NOMO-1 treated with DMSO at 0.1 percent for 48 hours (cell line): ENCODE measurements around the gene FGGY.

Experiments
- DNase-seq: peaks from one replicate; lab custom pipeline; 2025; ENCODE audit not compliant: unreplicated experiment; lab: John Stamatoyannopoulos, UW

The FGGY gene

GRCh38 chr1:59502009-59502691 is 205.3 kb downstream of the FGGY start:
- DNase-seq: no peak

- no peak for DNase-seq
Measured at GRCh38 chr1:59504276-59504675, 207.4 kb downstream of the FGGY start.

- DNase-seq: no peak
Measured at GRCh38 chr1:59505596-59506028, 208.7 kb downstream of the FGGY start.

GRCh38 chr1:59506952-59507351 is 210.1 kb downstream of the FGGY start:
- peak; percentile 94 for DNase-seq

GRCh38 chr1:59509341-59509875 is 212.5 kb downstream of the FGGY start:
- no peak for DNase-seq

- no peak for DNase-seq
Measured at GRCh38 chr1:59510249-59510648, 213.4 kb downstream of the FGGY start.

DNA sequence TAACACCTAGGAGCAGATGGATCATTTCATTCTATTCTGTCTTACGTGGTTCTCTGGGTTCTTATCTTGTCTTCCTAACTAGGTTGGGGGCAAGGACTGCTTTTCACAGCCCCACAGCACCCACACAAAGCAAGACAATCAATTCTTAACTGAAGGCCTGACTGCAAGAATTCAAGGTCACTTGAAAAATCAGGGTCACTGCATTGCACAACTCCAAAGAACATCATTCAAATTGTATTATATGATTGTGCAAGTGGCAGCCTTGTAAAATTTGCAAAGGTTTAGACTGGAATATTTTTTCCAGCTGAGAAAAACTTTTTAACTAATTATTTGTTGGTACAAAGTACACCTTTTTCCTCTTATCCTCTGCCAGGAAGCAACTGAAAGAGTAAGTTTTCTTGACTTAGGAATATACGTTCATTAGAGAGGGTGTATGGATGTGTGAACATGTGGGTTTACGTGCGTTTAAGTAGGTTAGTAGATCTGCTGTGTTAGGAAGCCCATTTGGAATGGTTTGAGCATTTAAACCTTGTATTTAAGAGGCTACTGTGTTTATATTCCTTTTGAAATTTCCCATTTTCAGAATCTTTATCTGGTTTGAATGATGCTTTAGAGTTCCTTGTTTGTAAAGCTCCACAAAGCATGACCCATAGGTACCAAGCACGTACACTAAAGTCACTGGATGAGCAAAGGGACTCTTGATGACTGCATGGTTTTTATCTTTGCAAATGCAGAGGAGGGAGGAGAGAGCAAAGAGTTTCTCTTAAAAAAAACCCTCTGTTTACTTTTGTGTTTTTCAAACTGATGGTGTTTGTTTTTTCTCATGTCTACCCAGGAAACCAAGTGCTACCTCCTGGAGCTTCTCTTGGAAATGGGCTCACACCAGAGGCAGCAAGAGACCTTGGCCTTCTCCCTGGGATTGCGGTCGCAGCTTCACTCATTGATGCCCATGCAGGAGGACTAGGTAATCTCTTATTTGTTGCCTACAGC is 214.9 kb downstream of the FGGY start:
- peak; percentile 4 for DNase-seq

DNA sequence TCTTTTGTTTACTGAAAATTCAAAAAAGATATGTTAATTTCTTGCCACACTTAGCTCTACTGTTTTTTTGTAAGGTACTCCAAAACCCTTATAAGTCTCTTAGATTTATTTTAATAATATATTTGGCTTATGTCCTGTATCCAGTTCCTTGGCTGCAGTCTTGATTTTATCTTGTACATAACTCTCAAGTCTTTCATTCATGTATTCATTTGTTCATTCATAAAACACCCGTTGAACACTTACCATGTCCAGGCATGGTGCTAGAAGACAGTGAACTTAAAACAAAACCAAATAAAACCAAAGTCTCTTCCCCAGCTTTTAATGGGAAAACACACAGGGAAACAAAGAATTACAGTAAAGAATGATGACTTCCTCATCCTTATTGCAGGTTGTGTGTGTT is 215.8 kb downstream of the FGGY start:
- DNase-seq: no peak

GRCh38 chr1:59514061-59514909 is 217.4 kb downstream of the FGGY start:
- DNase-seq: no peak

DNA sequence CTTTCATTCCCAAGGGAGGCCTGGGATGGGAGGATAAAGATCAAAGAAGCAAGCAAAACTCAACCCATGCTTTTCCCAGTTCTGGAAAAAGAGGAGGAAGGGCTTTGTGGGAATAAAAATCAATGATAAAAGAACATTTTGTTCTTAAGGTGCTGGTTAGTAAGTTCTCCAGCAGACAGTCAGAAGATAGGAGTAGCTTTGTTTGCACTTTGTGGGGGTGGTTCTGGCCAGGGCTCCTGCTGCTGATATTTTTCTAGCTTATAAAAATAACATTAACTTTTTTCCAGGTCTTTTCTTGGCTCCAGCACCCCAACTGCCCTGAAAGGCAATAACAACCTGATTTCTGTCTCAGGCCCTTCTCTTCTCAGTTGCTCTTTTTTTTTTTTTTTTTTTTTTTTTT is 220.0 kb downstream of the FGGY start:
- DNase-seq: no peak

GRCh38 chr1:59520194-59520593 is 223.3 kb downstream of the FGGY start:
- DNase-seq: no peak

DNA sequence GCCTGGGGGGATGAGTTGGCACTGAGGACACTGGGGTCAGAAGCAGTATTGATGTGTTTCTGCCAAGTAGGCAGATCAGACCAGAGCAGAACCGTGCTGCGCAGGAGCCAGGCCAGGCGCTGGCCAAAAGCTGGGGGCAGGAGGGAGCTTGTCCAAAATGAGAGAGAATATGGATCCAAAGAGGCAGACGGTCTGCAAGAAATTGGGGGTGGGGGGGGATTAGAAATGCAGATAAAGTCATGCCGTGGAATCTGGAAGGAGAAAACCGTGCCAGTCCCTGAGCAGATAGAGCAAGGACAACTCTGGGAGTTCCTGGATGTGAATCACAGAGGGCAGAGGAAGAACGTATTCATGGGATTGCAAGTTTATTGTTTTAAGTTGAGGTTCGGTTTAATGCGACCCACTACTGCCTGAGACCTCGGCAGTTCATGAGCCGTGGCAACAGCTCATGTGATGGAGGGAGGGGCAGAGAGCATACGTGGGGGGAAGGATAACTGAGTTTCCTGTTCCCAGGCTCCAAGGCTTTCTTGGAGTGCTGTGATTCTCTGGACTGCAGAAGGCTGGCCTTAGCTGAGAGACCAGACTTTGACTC is 224.0 kb downstream of the FGGY start:
- no peak for DNase-seq

DNA sequence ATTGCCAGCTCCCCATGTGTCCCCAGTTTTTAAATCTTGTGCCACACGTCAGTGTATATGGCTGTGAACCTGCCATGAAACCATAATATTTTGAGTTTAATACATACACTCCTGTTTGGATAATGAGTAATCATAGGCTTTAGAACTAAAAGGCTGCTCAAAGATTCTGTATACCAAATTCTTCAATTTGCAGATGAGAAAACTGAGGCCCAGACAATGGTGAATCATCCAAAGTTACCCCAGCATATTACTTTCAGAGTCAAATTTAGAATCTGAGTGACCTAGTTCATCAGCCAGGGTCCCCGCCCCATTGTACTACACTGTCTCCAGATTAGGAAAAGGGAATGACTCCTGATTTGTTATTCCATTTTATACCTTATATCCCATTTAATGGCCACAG is 224.6 kb downstream of the FGGY start:
- no peak for DNase-seq

DNA sequence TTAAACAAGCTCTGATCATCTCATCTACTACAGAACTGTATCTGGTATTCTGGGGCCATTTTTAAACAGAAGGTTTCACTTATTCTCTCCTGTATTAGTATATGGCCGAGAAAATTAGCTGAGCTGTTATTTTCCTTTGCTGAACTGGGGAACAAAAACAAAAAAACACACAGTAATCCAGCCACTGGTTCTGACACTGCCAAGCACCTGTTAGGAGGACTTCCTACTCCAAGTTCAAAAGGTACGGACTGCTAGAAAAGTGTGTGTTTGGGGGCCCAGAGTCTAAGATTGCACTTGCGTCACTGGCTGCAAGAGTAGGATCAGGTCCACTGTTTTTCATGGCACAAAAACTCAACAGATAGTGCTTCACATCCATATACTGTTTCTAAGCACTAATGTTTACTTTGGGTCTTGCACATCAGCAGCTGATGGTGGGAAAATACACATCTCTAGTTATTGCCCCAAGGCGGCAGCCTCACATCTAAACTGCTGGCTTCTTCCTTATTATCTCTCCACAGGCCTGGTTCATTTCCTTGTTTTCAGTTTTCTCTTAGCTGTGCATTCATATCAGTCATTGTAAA is 226.1 kb downstream of the FGGY start:
- DNase-seq: no peak

DNA sequence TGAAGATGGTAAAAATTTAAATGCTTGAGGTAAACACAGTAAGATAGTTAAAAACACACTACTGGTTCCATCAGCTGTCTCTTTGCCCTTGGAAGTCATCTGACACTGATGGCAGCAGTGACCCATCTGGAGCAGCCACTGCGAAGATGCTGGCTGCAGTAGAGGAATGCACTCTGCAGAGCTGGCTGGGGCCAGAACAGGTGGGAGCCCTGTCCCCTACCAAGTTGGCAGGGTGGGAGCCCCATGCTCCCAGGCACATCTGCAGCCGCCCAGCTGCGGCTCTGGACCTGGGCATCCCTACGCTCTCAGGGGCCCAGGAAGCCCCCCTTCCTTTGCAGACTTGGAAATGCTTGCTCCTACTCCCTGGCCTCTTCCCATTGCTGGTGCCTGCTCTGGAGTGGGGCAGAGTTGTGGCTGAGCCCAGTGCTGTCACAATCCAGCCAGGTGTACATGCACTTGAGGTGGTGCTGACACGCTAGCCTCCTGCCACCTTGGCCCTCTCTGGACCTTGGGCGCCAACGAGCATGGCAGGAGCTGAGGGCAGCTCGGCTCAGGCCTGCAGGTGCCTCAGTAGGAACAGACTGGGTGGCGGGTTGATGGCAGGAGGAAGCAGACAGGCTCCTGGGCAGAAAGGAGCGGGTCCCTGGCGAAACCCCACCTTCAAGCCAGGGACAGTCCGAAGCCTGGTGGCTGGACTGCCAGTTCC is 227.0 kb downstream of the FGGY start:
- DNase-seq: no peak

GRCh38 chr1:59526240-59526639 is 229.3 kb downstream of the FGGY start:
- DNase-seq: no peak

GRCh38 chr1:59528471-59528870 is 231.6 kb downstream of the FGGY start:
- no peak for DNase-seq

DNA sequence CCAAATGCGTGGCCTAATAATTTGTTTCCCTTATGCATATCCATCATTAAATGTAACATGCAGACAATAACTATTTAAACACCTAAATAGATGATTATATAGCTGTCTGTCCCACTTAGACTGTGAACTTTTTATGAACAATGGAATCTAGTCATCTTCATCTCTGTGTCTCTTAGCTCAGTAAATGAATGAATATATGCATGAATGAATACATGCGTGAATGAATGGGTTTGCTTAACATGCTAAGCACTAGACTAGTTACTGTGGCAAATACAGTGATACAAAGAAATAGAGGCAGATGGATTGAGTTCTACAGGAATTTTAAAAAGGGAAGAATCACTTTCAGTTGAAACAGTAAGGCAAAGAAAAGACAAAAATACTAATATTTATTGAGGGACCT is 232.0 kb downstream of the FGGY start:
- no peak for DNase-seq

DNA sequence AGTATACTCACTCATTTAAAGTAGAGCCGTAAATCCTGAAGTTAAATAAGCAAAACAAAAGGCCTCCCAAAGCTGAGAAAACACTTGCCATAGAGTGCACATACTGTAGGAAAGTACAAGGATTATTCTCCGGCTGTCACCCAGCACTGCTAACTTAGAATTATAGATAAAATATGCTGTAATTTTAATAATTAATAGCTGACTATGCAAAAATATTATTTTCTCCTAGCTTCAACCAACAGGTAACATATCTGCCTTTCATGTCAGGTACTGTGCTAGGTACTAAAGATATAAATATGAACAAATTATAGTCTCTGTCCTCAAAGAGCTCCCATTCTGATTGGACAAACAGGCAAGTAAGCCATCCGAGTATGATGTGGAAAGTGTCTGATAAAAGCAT is 233.2 kb downstream of the FGGY start:
- no peak for DNase-seq

GRCh38 chr1:59532102-59532501 is 235.2 kb downstream of the FGGY start:
- no peak for DNase-seq
